OCI-LY7 (cell line): ENCODE results near the gene ARF6. TPM values are rescaled to one million over a fixed set of nuclear protein-coding genes. Genes with fewer than 3 reads are reported as not detected.
"Not testable (repeated sequence)": the region's sequence is repeated elsewhere in the genome, so short reads cannot be mapped to it uniquely, and the experiment has no call there.

Experiments used
- BruUV-seq: library from RNA; stranded (reverse); fragments of 400-500 nt; replicated peaks from 2 replicates; lab custom pipeline; 2021; lab: Mats Ljungman, UMichigan
- CTCF ChIA-PET: fragments of 300-600 bp; sonication (Branson Sonifier 250); formaldehyde crosslinking; loops from one replicate; lab custom pipeline; 2022; ENCODE audit warnings: antibody characterized with exemption; ENCODE audit not compliant: unreplicated experiment; lab: Charles Lee
- POLR2A ChIA-PET: fragments of 300-600 bp; sonication (Branson Sonifier 250); formaldehyde crosslinking; loops from one replicate; lab custom pipeline; 2022; ENCODE audit warnings: antibody characterized with exemption; lab: Charles Lee
- DNase-seq: peaks from one replicate; pipeline ENCODE4 v3.0.0-alpha.2; 2015; ENCODE audit warnings: low spot score
- H2AFZ ChIP-seq: fragments of 200-600 bp; sonication (generic), shearing (Covaris generic); 2 replicates; pipeline ENCODE4 v1.6.1; 2014; ENCODE audit warnings: mild to moderate bottlenecking, antibody characterized with exemption, low read length, moderate library complexity
- H3K27ac ChIP-seq: fragments of 200-600 bp; sonication (generic); 2 replicates; pipeline ENCODE4 v1.5.1; 2014; ENCODE audit warnings: mixed run types, low read depth, mild to moderate bottlenecking, moderate library complexity, low read length, inconsistent platforms; ENCODE audit not compliant: poor library complexity, severe bottlenecking
- H3K36me3 ChIP-seq: fragments of 200-600 bp; sonication (generic); 2 replicates; pipeline ENCODE4 v1.6.1; 2014; ENCODE audit warnings: mild to moderate bottlenecking, antibody characterized with exemption, low read length, moderate library complexity, mixed read lengths; ENCODE audit not compliant: insufficient read depth
- H3K4me1 ChIP-seq: fragments of 200-600 bp; sonication (generic); 2 replicates; pipeline ENCODE4 v1.5.1; 2014; ENCODE audit warnings: mild to moderate bottlenecking, low read length; ENCODE audit not compliant: insufficient read depth, poor library complexity, severe bottlenecking
- H3K4me2 ChIP-seq: fragments of 200-600 bp; sonication (generic); 2 replicates; pipeline ENCODE4 v1.6.1; 2014; ENCODE audit warnings: mild to moderate bottlenecking, low read length
- H3K4me3 ChIP-seq: fragments of 200-600 bp; sonication (generic); 2 replicates; pipeline ENCODE4 v1.5.1; 2014; ENCODE audit warnings: mild to moderate bottlenecking, low read depth, low read length; ENCODE audit not compliant: poor library complexity, severe bottlenecking
- H3K79me2 ChIP-seq: fragments of 200-600 bp; sonication (generic); 2 replicates; pipeline ENCODE4 v1.6.1; 2016; ENCODE audit warnings: low read depth, mild to moderate bottlenecking, low read length, moderate library complexity, mixed read lengths; ENCODE audit not compliant: insufficient read depth
- H3K9me2 ChIP-seq: fragments of 200-600 bp; sonication (generic); 2 replicates; pipeline ENCODE4 v1.6.1; 2016; ENCODE audit warnings: mild to moderate bottlenecking, low read length, mixed read lengths; ENCODE audit not compliant: insufficient read depth
- H3K9me3 ChIP-seq: fragments of 200-600 bp; sonication (generic); 2 replicates; pipeline ENCODE4 v1.6.1; 2014; ENCODE audit warnings: mild to moderate bottlenecking, mixed run types, low read length, mixed read lengths
- H4K20me1 ChIP-seq: fragments of 200-600 bp; sonication (generic); 2 replicates; pipeline ENCODE4 v1.6.1; 2014; ENCODE audit warnings: mild to moderate bottlenecking, antibody characterized with exemption, low read length, moderate library complexity, mixed read lengths; ENCODE audit not compliant: insufficient read depth
- EZH2phosphoT487 ChIP-seq: fragments of 200-600 bp; sonication (generic); IDR thresholded peaks from 2 replicates; pipeline ENCODE4 v1.6.1; 2018; ENCODE audit warnings: low read depth, borderline replicate concordance, mild to moderate bottlenecking, mixed run types, antibody characterized with exemption, low read length, moderate library complexity, mixed read lengths
- intact Hi-C: fragments of 100-400 bp; cut with micrococcal nuclease; formaldehyde crosslinking; loops from one replicate; pipeline ENCODE4 v1.10.0; 2022; ENCODE audit not compliant: unreplicated experiment
- total RNA-seq, 2 experiments: library from RNA; depleted of rRNA in 1 of 2; stranded (reverse); fragments of >200 nt in 1 of 2; shearing (Covaris generic) in 1 of 2; gene quantifications; 2 replicates each; pipeline ENCODE4 v1.2.3, GENCODE V29; 2014 to 2022
- TF ChIP-seq, protein P1 (sequence below): fragments of 200-600 bp; sonication (generic); conservative IDR thresholded peaks from 2 replicates; pipeline ENCODE4 v1.5.1; 2014; ENCODE audit warnings: mild to moderate bottlenecking, antibody characterized with exemption, low read length, moderate library complexity, mixed read lengths

Gene ARF6
- total RNA-seq, 2 experiments from 2014 or later = 47.6 to 69.1 TPM

DNA sequence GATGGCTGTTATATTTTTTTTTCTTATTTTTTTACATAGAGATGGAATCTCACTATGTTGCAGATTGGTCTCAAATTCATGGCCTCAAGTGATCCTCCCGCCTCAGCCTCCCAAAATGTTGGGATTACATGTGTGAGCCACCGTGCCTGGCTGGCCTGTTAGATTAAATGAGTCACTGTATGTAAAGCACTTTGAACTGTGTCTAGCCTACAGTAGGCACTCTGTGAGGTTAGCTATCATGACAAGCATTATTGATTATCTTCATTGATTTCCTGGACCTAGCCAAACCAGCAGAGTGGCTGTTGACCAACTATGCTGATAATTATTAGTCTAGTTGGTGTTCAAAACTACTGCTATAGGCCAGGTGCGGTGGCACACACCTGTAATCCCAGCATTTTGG lies 42.6 kb downstream of the ARF6 start:
- BruUV-seq = no TSS peak
- H4K20me1 ChIP-seq = no peaks in the 10 kb centered on the region
- ChIA-PET CTCF (no interaction called here), POLR2A (interaction anchor here (0.6 kb wide), 1 partner anchor 9 kb away, joined by 3 read pairs; no protein-coding TSS in a partner anchor)
- peaks cover 11% of the 10 kb centered on the region; the same call in 1 of the 2 replicates for H3K9me3 ChIP-seq
- H3K9me2 ChIP-seq = no peaks in the 10 kb centered on the region
- no peak overlapping the region for H2AFZ ChIP-seq
- no peak overlapping the region for H3K4me2 ChIP-seq
- no peak for DNase-seq
- H3K4me3 ChIP-seq = no peak overlapping the region
- no peaks in the 10 kb centered on the region for H3K79me2 ChIP-seq
- H3K27ac ChIP-seq = no peak overlapping the region
- H3K4me1 ChIP-seq = peaks cover 26% of the 10 kb centered on the region
- intact Hi-C loops = no loop called here
- H3K36me3 ChIP-seq = peaks cover 7% of the 10 kb centered on the region; the same call in 1 of the 2 replicates
- TF ChIP-seq, protein P1, sequence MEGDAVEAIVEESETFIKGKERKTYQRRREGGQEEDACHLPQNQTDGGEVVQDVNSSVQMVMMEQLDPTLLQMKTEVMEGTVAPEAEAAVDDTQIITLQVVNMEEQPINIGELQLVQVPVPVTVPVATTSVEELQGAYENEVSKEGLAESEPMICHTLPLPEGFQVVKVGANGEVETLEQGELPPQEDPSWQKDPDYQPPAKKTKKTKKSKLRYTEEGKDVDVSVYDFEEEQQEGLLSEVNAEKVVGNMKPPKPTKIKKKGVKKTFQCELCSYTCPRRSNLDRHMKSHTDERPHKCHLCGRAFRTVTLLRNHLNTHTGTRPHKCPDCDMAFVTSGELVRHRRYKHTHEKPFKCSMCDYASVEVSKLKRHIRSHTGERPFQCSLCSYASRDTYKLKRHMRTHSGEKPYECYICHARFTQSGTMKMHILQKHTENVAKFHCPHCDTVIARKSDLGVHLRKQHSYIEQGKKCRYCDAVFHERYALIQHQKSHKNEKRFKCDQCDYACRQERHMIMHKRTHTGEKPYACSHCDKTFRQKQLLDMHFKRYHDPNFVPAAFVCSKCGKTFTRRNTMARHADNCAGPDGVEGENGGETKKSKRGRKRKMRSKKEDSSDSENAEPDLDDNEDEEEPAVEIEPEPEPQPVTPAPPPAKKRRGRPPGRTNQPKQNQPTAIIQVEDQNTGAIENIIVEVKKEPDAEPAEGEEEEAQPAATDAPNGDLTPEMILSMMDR = no peak
- no peak for TF ChIP-seq EZH2phosphoT487

GRCh38 chr14:49936246-49936645 lies 43.4 kb downstream of the ARF6 start:
- H3K79me2 ChIP-seq, CTCF ChIA-PET, BruUV-seq, DNase-seq, H3K9me2 ChIP-seq, H2AFZ ChIP-seq, H3K36me3 ChIP-seq, H3K4me3 ChIP-seq, H3K27ac ChIP-seq, intact Hi-C loops, H3K4me2 ChIP-seq, H4K20me1 ChIP-seq: not testable (repeated sequence)
- peaks cover 26% of the 10 kb centered on the region for H3K4me1 ChIP-seq
- POLR2A ChIA-PET = interaction anchor here (0.6 kb wide), 1 partner anchor 8 kb away, joined by 3 read pairs; no protein-coding TSS in a partner anchor
- peaks cover 11% of the 10 kb centered on the region; the same call in 1 of the 2 replicates for H3K9me3 ChIP-seq

- H3K79me2 ChIP-seq, DNase-seq, intact Hi-C loops, H3K4me3 ChIP-seq, H3K4me2 ChIP-seq, H4K20me1 ChIP-seq, BruUV-seq, H3K27ac ChIP-seq, H2AFZ ChIP-seq, H3K9me2 ChIP-seq, CTCF ChIA-PET, H3K36me3 ChIP-seq: not testable (repeated sequence)
- H3K4me1 ChIP-seq = peaks cover 23% of the 10 kb centered on the region
- POLR2A ChIA-PET = interaction anchor here (0.5 kb wide), 1 partner anchor 150 kb away, joined by 5 read pairs; no protein-coding TSS in a partner anchor
- peaks cover 11% of the 10 kb centered on the region; the same call in 1 of the 2 replicates for H3K9me3 ChIP-seq
Observed at GRCh38 chr14:49936882-49937281, 44.0 kb downstream of the ARF6 start.

- Histone ChIP-seq H3K9me3 (peaks cover 17% of the 10 kb centered on the region; the same call in 1 of the 2 replicates), H3K36me3 (peaks cover 12% of the 10 kb centered on the region; the same call in 1 of the 2 replicates), H3K4me1 (peaks cover 17% of the 10 kb centered on the region)
- BruUV-seq, DNase-seq, H3K4me2 ChIP-seq, H3K9me2 ChIP-seq, H2AFZ ChIP-seq, CTCF ChIA-PET, H3K79me2 ChIP-seq, H3K27ac ChIP-seq, H3K4me3 ChIP-seq, intact Hi-C loops, H4K20me1 ChIP-seq: not testable (repeated sequence)
- POLR2A ChIA-PET = interaction anchor here (0.5 to 3.0 kb wide), 11 partner anchors 10 to 176 kb away, joined by 3 to 28 read pairs (median 9); no protein-coding TSS in a partner anchor
Observed at GRCh38 chr14:49939215-49939614, 46.3 kb downstream of the ARF6 start.
